ENCODE measurements around the gene PAK4. TPM values are rescaled to one million over a fixed set of nuclear protein-coding genes. Genes with fewer than 3 reads are reported as not detected.

PAK4 gene
- total RNA-seq, 2 experiments from 2014 or later: 2.7 to 6.3 TPM

- Histone ChIP-seq H3K27ac (ENCODE audit: low read depth in 1 of 2, low read length in 2 of 2) (no peak overlapping the region), H3K4me1 (ENCODE audit: insufficient read depth, low read length) (no peaks in the 10 kb centered on the region), H3K9me3 (ENCODE audit: control insufficient read depth in 1 of 2, insufficient read depth in 1 of 2, low read length in 2 of 2) (no peaks in the 10 kb centered on the region), H3K4me3 (ENCODE audit: low read length) (no peak overlapping the region), H3K36me3 (ENCODE audit: insufficient read depth, low read length) (peaks cover 25% of the 10 kb centered on the region), H3K27me3 (ENCODE audit: control insufficient read depth in 1 of 2, insufficient read depth in 2 of 2, low read length in 2 of 2) (no peaks in the 10 kb centered on the region)
- TF ChIP-seq CTCF (IDR thresholded peaks at IDR 0.05): no peak
- no peaks in the 10 kb centered on the region for H3K27me3 Mint-ChIP-seq
- H3K36me3 Mint-ChIP-seq (ENCODE audit: low read depth): peaks cover 20% of the 10 kb centered on the region
- no peak for DNase-seq
- CTCF ChIA-PET: no interaction called here
- no peak for ATAC-seq (ENCODE audit: poor library complexity)
- H3K4me1 Mint-ChIP-seq (ENCODE audit: low read depth): peaks cover under 1% of the 10 kb centered on the region
- no peak overlapping the region for H3K27ac Mint-ChIP-seq
- no peaks in the 10 kb centered on the region for H3K9me3 Mint-ChIP-seq
- H3K4me3 Mint-ChIP-seq: no peak overlapping the region
- POLR2A ChIA-PET: no interaction called here
- intact Hi-C loops (cut with DNase I, micrococcal nuclease): no loop called here
Measured at GRCh38 chr19:39167461-39168257, 42.1 kb downstream of the PAK4 start.

DNA sequence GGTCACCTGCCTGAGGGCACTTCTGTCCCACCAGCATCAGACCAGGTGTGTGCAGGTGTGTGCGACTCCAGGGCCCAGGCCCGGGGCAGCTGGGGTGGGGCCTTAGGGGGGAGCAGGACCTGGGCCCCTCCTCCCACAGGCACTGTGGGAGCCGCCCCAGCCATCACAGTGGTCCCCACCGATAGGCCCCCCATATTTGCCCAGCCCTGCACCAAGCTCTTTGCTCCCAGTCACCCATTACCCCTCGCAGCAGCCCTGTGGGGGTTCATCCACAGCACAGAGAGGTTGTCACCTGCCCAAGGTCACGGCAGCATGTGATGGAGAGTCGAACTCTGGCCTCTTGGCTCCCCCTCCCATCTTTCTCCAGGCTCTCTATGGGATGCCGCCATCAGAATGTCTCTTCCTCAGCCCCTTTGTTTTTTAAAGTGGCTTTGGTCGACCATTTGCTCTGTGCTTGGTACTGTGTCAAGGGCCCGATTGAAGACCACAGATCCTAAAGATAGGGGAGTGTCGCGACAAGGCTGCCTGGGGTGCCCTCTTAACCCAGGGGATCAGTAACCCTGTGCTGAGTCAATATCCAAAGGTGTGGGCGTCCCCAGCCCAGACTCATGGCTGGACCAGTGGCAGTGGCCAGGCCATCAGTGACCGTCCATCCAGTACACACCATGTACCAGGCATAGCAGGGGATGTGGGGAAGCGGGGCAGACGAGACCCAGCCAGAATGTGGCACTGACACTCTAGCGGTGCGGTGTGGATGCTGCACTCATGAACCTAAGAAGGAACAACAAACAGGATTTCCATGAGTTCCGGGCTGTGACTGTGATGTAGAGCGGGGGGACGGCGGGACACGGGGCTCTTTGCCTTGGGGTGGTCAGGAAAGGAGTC, 42.9 kb downstream of the PAK4 start:
- Histone ChIP-seq H3K4me1 (ENCODE audit: insufficient read depth, low read length) (no peaks in the 10 kb centered on the region), H3K9me3 (ENCODE audit: control insufficient read depth in 1 of 2, insufficient read depth in 1 of 2, low read length in 2 of 2) (no peaks in the 10 kb centered on the region), H3K27me3 (ENCODE audit: control insufficient read depth in 1 of 2, insufficient read depth in 2 of 2, low read length in 2 of 2) (no peaks in the 10 kb centered on the region), H3K27ac (ENCODE audit: low read depth in 1 of 2, low read length in 2 of 2) (no peak overlapping the region), H3K4me3 (ENCODE audit: low read length) (no peak overlapping the region), H3K36me3 (ENCODE audit: insufficient read depth, low read length) (peaks cover 26% of the 10 kb centered on the region)
- Mint-ChIP-seq H3K4me3 (no peak overlapping the region), H3K27me3 (no peaks in the 10 kb centered on the region), H3K4me1 (ENCODE audit: low read depth) (no peaks in the 10 kb centered on the region), H3K36me3 (ENCODE audit: low read depth) (peaks cover 20% of the 10 kb centered on the region), H3K27ac (no peak overlapping the region), H3K9me3 (no peaks in the 10 kb centered on the region)
- DNase-seq (no peak), ATAC-seq (ENCODE audit: poor library complexity) (no peak)
- ChIA-PET CTCF (no interaction called here), POLR2A (no interaction called here)
- intact Hi-C loops (cut with DNase I, micrococcal nuclease): no loop called here
- no peak for TF ChIP-seq CTCF (IDR thresholded peaks at IDR 0.05)

DNA sequence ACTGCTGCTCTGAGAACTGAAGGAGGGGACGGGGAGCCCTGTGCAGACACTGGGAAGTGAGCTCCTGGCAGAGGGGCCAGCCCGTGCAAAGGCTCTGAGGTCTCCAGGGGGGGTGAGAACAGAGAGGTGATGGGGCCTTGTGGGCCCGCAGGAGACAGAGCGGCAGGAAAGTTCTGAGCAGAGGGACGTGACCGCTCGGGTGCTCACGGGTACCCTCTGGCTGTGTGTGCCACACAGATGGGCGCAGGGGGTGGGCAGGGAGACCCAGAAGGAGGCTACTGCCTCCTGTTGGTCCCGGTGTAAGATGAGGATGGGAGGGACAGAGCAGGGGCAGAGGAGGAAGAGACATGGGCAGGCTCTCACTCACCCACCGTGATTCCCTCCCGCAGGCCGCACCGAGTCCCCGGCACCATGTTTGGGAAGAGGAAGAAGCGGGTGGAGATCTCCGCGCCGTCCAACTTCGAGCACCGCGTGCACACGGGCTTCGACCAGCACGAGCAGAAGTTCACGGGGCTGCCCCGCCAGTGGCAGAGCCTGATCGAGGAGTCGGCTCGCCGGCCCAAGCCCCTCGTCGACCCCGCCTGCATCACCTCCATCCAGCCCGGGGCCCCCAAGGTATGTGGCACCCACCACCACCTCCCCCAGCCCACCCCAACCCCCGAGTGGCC, 43.7 kb downstream of the PAK4 start:
- no peak overlapping the region for H3K27ac Mint-ChIP-seq

More for the DNA sequence above, 43.7 kb downstream of the PAK4 start:
- ChIA-PET POLR2A (no interaction called here), CTCF (no interaction called here)
- Histone ChIP-seq H3K27me3 (ENCODE audit: control insufficient read depth in 1 of 2, insufficient read depth in 2 of 2, low read length in 2 of 2) (no peaks in the 10 kb centered on the region), H3K36me3 (ENCODE audit: insufficient read depth, low read length) (peaks cover 26% of the 10 kb centered on the region), H3K4me3 (ENCODE audit: low read length) (no peak overlapping the region), H3K27ac (ENCODE audit: low read depth in 1 of 2, low read length in 2 of 2) (no peak overlapping the region), H3K4me1 (ENCODE audit: insufficient read depth, low read length) (no peaks in the 10 kb centered on the region), H3K9me3 (ENCODE audit: control insufficient read depth in 1 of 2, insufficient read depth in 1 of 2, low read length in 2 of 2) (no peaks in the 10 kb centered on the region)
- TF ChIP-seq CTCF (IDR thresholded peaks at IDR 0.05): no peak
- ATAC-seq (ENCODE audit: poor library complexity) (no peak), DNase-seq (no peak)
- intact Hi-C loops (cut with DNase I, micrococcal nuclease): no loop called here
- Mint-ChIP-seq H3K4me1 (ENCODE audit: low read depth) (no peaks in the 10 kb centered on the region), H3K4me3 (no peak overlapping the region), H3K9me3 (no peaks in the 10 kb centered on the region), H3K27me3 (no peaks in the 10 kb centered on the region), H3K36me3 (ENCODE audit: low read depth) (peaks cover 23% of the 10 kb centered on the region)

Data from CD4-positive, alpha-beta T cell (primary cell).